ENCODE measurements around the gene FAM234B. TPM values are rescaled to one million over a fixed set of nuclear protein-coding genes. Genes with fewer than 3 reads are reported as not detected.

Gene FAM234B
- total and polyA plus RNA-seq, 2 donors from 2014 or later: 9.6 TPM

DNA sequence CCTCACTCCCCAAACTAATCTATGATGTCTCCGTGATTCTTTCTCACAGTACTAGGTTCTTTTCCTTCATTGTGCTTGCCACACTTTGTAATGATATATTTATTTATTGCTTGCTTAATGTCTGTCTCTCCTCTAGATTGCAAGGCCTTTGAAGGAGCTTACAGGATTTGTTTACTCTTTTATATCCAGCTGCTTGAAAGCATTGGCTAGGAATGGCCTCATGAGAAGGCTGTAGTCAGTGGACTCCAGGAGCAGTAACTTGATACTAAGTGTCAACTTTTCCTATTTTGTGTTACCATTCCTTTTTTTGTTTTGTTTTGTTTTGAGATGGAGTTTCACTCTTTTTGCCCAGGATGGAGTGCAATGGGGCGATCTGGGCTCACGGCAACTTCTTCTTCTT lies 7.3 kb upstream of the FAM234B start:
- DNase-seq (peak in 1 of 5 donors; percentile 28), FAIRE-seq (no peak)
- Histone ChIP-seq H3K36me3 (ENCODE audit: control insufficient read depth in 2 of 3, insufficient read depth in 3 of 3, low read length in 3 of 3) (no peaks in the 10 kb centered on the region), H3K27me3 (ENCODE audit: control insufficient read depth, insufficient read depth, low read length) (no peaks in the 10 kb centered on the region), H3K9ac (ENCODE audit: low read length in 3 of 3) (no peak overlapping the region), H3K4me3 (ENCODE audit: low read length in 3 of 3) (no peak overlapping the region), H3K9me3 (ENCODE audit: control insufficient read depth in 2 of 3, insufficient read depth in 1 of 3, low read length in 3 of 3) (no peaks in the 10 kb centered on the region), H3K4me1 (ENCODE audit: control insufficient read depth in 2 of 3, insufficient read depth in 2 of 3, low read depth in 1 of 3, low read length in 3 of 3) (peaks cover 0 to 4% (median 4%) of the 10 kb centered on the region in 3 donors), H3K27ac (ENCODE audit: low read depth in 2 of 2, low read length in 2 of 2) (no peak overlapping the region)
- intact Hi-C loops (cut with DNase I): no loop called here
- TF ChIP-seq, protein P1, sequence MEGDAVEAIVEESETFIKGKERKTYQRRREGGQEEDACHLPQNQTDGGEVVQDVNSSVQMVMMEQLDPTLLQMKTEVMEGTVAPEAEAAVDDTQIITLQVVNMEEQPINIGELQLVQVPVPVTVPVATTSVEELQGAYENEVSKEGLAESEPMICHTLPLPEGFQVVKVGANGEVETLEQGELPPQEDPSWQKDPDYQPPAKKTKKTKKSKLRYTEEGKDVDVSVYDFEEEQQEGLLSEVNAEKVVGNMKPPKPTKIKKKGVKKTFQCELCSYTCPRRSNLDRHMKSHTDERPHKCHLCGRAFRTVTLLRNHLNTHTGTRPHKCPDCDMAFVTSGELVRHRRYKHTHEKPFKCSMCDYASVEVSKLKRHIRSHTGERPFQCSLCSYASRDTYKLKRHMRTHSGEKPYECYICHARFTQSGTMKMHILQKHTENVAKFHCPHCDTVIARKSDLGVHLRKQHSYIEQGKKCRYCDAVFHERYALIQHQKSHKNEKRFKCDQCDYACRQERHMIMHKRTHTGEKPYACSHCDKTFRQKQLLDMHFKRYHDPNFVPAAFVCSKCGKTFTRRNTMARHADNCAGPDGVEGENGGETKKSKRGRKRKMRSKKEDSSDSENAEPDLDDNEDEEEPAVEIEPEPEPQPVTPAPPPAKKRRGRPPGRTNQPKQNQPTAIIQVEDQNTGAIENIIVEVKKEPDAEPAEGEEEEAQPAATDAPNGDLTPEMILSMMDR (IDR thresholded peaks at IDR 0.05; ENCODE audit: borderline replicate concordance, extremely low read depth, insufficient read depth): no peak

DNA sequence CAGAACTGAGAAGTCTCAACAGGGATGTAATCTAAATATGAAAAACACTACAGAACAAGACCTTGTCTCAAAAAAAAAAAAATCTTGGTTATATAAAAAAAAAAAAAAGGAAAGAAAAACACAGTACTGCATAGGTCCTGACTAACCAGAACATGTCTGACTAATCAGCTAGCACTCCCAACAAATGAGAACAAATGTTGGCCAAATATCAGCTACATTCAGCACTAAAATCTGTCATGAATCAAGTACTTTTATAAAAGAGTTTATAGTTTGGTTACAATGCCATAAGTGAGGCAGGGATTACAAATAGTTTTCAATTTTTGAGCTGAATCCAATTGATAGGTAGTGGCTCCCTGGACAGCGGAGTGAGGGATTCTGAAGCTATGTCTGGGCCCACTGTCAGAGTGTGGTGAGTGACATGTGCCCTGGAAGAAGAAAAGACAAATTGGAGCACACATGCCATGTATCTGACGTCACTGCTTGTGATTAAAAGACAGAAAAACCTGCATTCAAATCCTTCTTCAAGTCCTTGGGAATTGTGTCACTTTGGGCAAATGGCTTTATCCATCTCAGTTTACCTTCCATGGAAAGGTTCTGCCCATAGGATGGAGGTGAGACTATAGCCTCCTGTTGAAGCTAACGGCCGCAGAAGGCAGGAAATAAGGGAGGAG lies 5.6 kb upstream of the FAM234B start:
- H3K9ac ChIP-seq (ENCODE audit: low read length in 3 of 3): no peak overlapping the region
- no peaks in the 10 kb centered on the region for H3K36me3 ChIP-seq (ENCODE audit: control insufficient read depth in 2 of 3, insufficient read depth in 3 of 3, low read length in 3 of 3)
- H3K27ac ChIP-seq (ENCODE audit: low read depth in 2 of 2, low read length in 2 of 2): no peak overlapping the region
- no peak overlapping the region for H3K4me3 ChIP-seq (ENCODE audit: low read length in 3 of 3)
- H3K9me3 ChIP-seq (ENCODE audit: control insufficient read depth in 2 of 3, insufficient read depth in 1 of 3, low read length in 3 of 3): no peaks in the 10 kb centered on the region
- DNase-seq (no peak), FAIRE-seq (no peak)
- peaks cover 0 to 4% (median 4%) of the 10 kb centered on the region in 3 donors for H3K4me1 ChIP-seq (ENCODE audit: control insufficient read depth in 2 of 3, insufficient read depth in 2 of 3, low read depth in 1 of 3, low read length in 3 of 3)
- TF ChIP-seq, protein P1 (IDR thresholded peaks at IDR 0.05; ENCODE audit: borderline replicate concordance, extremely low read depth, insufficient read depth): no peak
- H3K27me3 ChIP-seq (ENCODE audit: control insufficient read depth, insufficient read depth, low read length): no peaks in the 10 kb centered on the region
- intact Hi-C loops (cut with DNase I): no loop called here

DNA sequence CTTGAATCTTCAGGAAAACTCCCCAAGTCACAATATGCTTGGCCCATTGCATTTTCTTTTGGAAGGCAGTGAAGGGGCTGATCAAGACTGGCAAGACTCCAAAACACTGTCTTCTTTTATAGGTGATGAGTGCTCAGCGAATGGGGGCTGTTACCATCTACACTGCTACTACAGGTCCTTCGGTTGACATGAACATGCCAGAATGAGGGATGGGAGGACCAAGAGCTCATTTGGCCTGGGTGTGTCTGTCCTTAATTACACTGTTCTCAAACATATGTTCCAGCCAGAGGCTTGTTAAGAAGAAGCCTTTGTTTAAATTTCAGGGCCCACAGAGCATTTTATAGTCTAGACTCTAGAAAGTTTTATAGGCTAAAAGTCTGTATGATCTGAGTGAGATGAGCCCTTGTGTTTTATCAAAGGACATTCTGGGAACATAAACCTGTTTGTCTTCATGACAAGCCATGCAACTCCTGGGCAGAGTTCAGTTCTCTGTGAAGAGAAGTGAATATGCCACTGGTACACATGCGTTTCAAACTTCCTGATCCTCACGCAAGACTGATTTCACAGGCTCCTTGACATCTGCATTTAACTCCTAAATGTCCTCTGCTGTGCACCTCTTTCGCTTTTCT lies 4.7 kb upstream of the FAM234B start:
- FAIRE-seq (no peak), DNase-seq (peak in 2 of 5 donors; percentile 39 to 45)
- H3K9me3 ChIP-seq (ENCODE audit: control insufficient read depth in 2 of 3, insufficient read depth in 1 of 3, low read length in 3 of 3): no peaks in the 10 kb centered on the region
- H3K4me1 ChIP-seq (ENCODE audit: control insufficient read depth in 2 of 3, insufficient read depth in 2 of 3, low read depth in 1 of 3, low read length in 3 of 3): peaks cover 0 to 4% (median 4%) of the 10 kb centered on the region in 3 donors
- no peak overlapping the region for H3K27ac ChIP-seq (ENCODE audit: low read depth in 2 of 2, low read length in 2 of 2)
- no peak overlapping the region for H3K9ac ChIP-seq (ENCODE audit: low read length in 3 of 3)
- no peaks in the 10 kb centered on the region for H3K36me3 ChIP-seq (ENCODE audit: control insufficient read depth in 2 of 3, insufficient read depth in 3 of 3, low read length in 3 of 3)
- no peak overlapping the region for H3K4me3 ChIP-seq (ENCODE audit: low read length in 3 of 3)
- TF ChIP-seq, protein P1 (IDR thresholded peaks at IDR 0.05; ENCODE audit: borderline replicate concordance, extremely low read depth, insufficient read depth): no peak
- intact Hi-C loops (cut with DNase I): no loop called here
- no peaks in the 10 kb centered on the region for H3K27me3 ChIP-seq (ENCODE audit: control insufficient read depth, insufficient read depth, low read length)
